Loucy (cell line): ENCODE measurements around the gene PCDHB5.
"Not testable (repeated sequence)": the region's sequence is repeated elsewhere in the genome, so short reads cannot be mapped to it uniquely, and the experiment has no call there.

Experiments
- CTCF ChIP-seq: fragments of 200-600 bp; sonication (generic); conservative IDR thresholded peaks from 2 replicates; pipeline ENCODE4 v1.5.1; 2014; ENCODE audit warnings: mild to moderate bottlenecking, antibody characterized with exemption, low read length
- EZH2phosphoT487 ChIP-seq: fragments of 200-600 bp; IDR thresholded peaks from 2 replicates; pipeline ENCODE4 v1.6.1; 2018; ENCODE audit warnings: antibody characterized with exemption, mild to moderate bottlenecking, moderate library complexity, borderline replicate concordance

- TF ChIP-seq EZH2phosphoT487, CTCF: not testable (repeated sequence)
Measured at GRCh38 chr5:141137346-141137745, 2.3 kb downstream of the PCDHB5 start.
